Activated B cell treated with CpG ODN at 0.5 μM for 24 hours (primary cell): Measurements from ENCODE around the gene ANO10. TPM values are rescaled to one million over a fixed set of nuclear protein-coding genes. Genes with fewer than 3 reads are reported as not detected.

Experiments
- ATAC-seq: fragments of 200-7000 bp; cut with Tn5 transposase; one replicate; pipeline ENCODE4 v1.10.0; 2021; ENCODE audit warnings: low read depth, mild to moderate bottlenecking, moderate library complexity
- CTCF ChIA-PET: fragments of 350-600 bp; sonication (Branson Sonifier 250); formaldehyde crosslinking; loops from one replicate; lab custom pipeline; 2021; ENCODE audit warnings: antibody characterized with exemption; lab: Charles Lee
- POLR2A ChIA-PET: fragments of 350-600 bp; sonication (Branson Sonifier 250); formaldehyde crosslinking; loops from one replicate; lab custom pipeline; 2021; ENCODE audit warnings: antibody characterized with exemption; lab: Charles Lee
- DNase-seq: peaks from one replicate; pipeline ENCODE4 v3.0.0; 2022
- H3K27ac Mint-ChIP-seq: one replicate; pipeline ENCODE4 v1.8.0; 2020; ENCODE audit warnings: mixed read lengths
- H3K27me3 Mint-ChIP-seq: one replicate; pipeline ENCODE4 v1.8.0; 2021; ENCODE audit warnings: mixed read lengths
- H3K36me3 Mint-ChIP-seq: one replicate; pipeline ENCODE4 v1.8.0; 2021; ENCODE audit warnings: low read depth, mixed read lengths
- H3K4me1 Mint-ChIP-seq: one replicate; pipeline ENCODE4 v1.8.0; 2021; ENCODE audit warnings: mixed read lengths
- H3K4me3 Mint-ChIP-seq: one replicate; pipeline ENCODE4 v1.8.0; 2020; ENCODE audit warnings: mild to moderate bottlenecking, mixed read lengths
- H3K9me3 Mint-ChIP-seq: one replicate; pipeline ENCODE4 v1.8.0; 2020; ENCODE audit warnings: mixed read lengths
- CTCF ChIP-seq: fragments of 200-600 bp; IDR thresholded peaks from one replicate; pipeline ENCODE4 v1.8.0; 2022; ENCODE audit warnings: antibody characterized with exemption, mild to moderate bottlenecking
- intact Hi-C: fragments of 100-400 bp; cut with micrococcal nuclease; formaldehyde crosslinking; loops from one replicate; pipeline ENCODE4 v1.15.1; 2024
- total RNA-seq: library from RNA; stranded (reverse); gene quantifications from 2 replicates; pipeline ENCODE4 v1.2.3, GENCODE V29; 2022

The ANO10 gene
- total RNA-seq, 1 donor from 2014 or later = 6.4 TPM

- no peak for TF ChIP-seq CTCF
- peaks cover 6% of the 10 kb centered on the region for H3K36me3 Mint-ChIP-seq
- intact Hi-C loops = no loop called here
- H3K9me3 Mint-ChIP-seq = no peaks in the 10 kb centered on the region
- H3K27me3 Mint-ChIP-seq = peaks cover 1% of the 10 kb centered on the region
- ChIA-PET CTCF (no interaction called here), POLR2A (no interaction called here)
- DNase-seq = no peak
- ATAC-seq = no peak
- H3K27ac Mint-ChIP-seq = no peak overlapping the region
- no peaks in the 10 kb centered on the region for H3K4me1 Mint-ChIP-seq
- no peak overlapping the region for H3K4me3 Mint-ChIP-seq
These were observed 186.1 kb downstream of the ANO10 start for GRCh38 chr3:43435706-43436105.

GRCh38 chr3:43434431-43434830 lies 187.4 kb downstream of the ANO10 start:
- POLR2A ChIA-PET = no interaction called here
- Mint-ChIP-seq H3K36me3 (peaks cover 6% of the 10 kb centered on the region), H3K4me3 (no peak overlapping the region), H3K4me1 (no peaks in the 10 kb centered on the region), H3K9me3 (no peaks in the 10 kb centered on the region), H3K27ac (no peak overlapping the region), H3K27me3 (peaks cover 1% of the 10 kb centered on the region)
- CTCF ChIA-PET = no interaction called here
- intact Hi-C loops = no loop called here
- no peak for TF ChIP-seq CTCF
- ATAC-seq (no peak), DNase-seq (no peak)

- H3K4me3 Mint-ChIP-seq = no peak overlapping the region
- no peak overlapping the region for H3K27ac Mint-ChIP-seq
- intact Hi-C loops = no loop called here
- no peaks in the 10 kb centered on the region for H3K36me3 Mint-ChIP-seq
- H3K4me1 Mint-ChIP-seq = no peaks in the 10 kb centered on the region
- ATAC-seq = no peak
- no peaks in the 10 kb centered on the region for H3K9me3 Mint-ChIP-seq
- POLR2A ChIA-PET = no interaction called here
- DNase-seq = no peak
- H3K27me3 Mint-ChIP-seq = peaks cover 1% of the 10 kb centered on the region
- no peak for TF ChIP-seq CTCF
- CTCF ChIA-PET = no interaction called here
These were observed 189.3 kb downstream of the ANO10 start for GRCh38 chr3:43432462-43432861.

- Mint-ChIP-seq H3K27me3 (no peaks in the 10 kb centered on the region), H3K27ac (no peak overlapping the region), H3K9me3 (no peaks in the 10 kb centered on the region), H3K36me3 (no peaks in the 10 kb centered on the region), H3K4me1 (no peaks in the 10 kb centered on the region), H3K4me3 (no peak overlapping the region)
- no peak for DNase-seq
- ATAC-seq = no peak
- intact Hi-C loops = no loop called here
- CTCF ChIA-PET = no interaction called here
- POLR2A ChIA-PET = no interaction called here
- TF ChIP-seq CTCF = no peak
These were observed 195.4 kb downstream of the ANO10 start for GRCh38 chr3:43426388-43426787.

GRCh38 chr3:43425829-43426228 lies 196.0 kb downstream of the ANO10 start:
- no peaks in the 10 kb centered on the region for H3K36me3 Mint-ChIP-seq
- POLR2A ChIA-PET = no interaction called here
- H3K4me3 Mint-ChIP-seq = no peak overlapping the region
- no peaks in the 10 kb centered on the region for H3K27me3 Mint-ChIP-seq
- no peak for ATAC-seq
- intact Hi-C loops = no loop called here
- no peak for DNase-seq
- no peak overlapping the region for H3K27ac Mint-ChIP-seq
- no peaks in the 10 kb centered on the region for H3K4me1 Mint-ChIP-seq
- H3K9me3 Mint-ChIP-seq = no peaks in the 10 kb centered on the region
- no peak for TF ChIP-seq CTCF
- CTCF ChIA-PET = no interaction called here
